ENCODE results near the gene LPIN1. TPM values are rescaled to one million over a fixed set of nuclear protein-coding genes. Genes with fewer than 3 reads are reported as not detected.

The LPIN1 gene
- total and polyA plus RNA-seq, 2 of the 8 experiments (the other 6 are each of a cell fraction or from before 2014, with no cell fraction given), result 4.3 to 9.8 TPM

DNA sequence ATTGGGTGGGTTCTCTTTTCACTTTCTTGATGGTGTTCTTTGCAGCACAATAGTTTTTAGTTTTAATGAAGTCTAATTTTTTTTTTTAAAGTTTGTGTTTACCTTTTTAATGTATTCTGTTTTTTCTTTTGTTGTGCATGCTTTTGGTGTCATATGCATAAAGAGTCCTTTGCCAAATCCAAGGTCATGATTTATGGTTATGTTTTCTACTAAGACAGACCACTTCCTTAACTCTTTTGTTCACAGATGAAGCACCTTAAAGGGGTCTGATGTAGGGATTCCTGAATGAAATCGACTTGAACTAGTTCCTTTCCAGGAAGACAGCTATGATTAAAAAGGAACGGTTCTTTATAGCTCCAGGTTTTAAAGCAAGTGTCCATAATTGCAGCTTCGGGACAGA lies 23.1 kb downstream of the LPIN1 start (continued):
- TF ChIP-seq, protein P1, sequence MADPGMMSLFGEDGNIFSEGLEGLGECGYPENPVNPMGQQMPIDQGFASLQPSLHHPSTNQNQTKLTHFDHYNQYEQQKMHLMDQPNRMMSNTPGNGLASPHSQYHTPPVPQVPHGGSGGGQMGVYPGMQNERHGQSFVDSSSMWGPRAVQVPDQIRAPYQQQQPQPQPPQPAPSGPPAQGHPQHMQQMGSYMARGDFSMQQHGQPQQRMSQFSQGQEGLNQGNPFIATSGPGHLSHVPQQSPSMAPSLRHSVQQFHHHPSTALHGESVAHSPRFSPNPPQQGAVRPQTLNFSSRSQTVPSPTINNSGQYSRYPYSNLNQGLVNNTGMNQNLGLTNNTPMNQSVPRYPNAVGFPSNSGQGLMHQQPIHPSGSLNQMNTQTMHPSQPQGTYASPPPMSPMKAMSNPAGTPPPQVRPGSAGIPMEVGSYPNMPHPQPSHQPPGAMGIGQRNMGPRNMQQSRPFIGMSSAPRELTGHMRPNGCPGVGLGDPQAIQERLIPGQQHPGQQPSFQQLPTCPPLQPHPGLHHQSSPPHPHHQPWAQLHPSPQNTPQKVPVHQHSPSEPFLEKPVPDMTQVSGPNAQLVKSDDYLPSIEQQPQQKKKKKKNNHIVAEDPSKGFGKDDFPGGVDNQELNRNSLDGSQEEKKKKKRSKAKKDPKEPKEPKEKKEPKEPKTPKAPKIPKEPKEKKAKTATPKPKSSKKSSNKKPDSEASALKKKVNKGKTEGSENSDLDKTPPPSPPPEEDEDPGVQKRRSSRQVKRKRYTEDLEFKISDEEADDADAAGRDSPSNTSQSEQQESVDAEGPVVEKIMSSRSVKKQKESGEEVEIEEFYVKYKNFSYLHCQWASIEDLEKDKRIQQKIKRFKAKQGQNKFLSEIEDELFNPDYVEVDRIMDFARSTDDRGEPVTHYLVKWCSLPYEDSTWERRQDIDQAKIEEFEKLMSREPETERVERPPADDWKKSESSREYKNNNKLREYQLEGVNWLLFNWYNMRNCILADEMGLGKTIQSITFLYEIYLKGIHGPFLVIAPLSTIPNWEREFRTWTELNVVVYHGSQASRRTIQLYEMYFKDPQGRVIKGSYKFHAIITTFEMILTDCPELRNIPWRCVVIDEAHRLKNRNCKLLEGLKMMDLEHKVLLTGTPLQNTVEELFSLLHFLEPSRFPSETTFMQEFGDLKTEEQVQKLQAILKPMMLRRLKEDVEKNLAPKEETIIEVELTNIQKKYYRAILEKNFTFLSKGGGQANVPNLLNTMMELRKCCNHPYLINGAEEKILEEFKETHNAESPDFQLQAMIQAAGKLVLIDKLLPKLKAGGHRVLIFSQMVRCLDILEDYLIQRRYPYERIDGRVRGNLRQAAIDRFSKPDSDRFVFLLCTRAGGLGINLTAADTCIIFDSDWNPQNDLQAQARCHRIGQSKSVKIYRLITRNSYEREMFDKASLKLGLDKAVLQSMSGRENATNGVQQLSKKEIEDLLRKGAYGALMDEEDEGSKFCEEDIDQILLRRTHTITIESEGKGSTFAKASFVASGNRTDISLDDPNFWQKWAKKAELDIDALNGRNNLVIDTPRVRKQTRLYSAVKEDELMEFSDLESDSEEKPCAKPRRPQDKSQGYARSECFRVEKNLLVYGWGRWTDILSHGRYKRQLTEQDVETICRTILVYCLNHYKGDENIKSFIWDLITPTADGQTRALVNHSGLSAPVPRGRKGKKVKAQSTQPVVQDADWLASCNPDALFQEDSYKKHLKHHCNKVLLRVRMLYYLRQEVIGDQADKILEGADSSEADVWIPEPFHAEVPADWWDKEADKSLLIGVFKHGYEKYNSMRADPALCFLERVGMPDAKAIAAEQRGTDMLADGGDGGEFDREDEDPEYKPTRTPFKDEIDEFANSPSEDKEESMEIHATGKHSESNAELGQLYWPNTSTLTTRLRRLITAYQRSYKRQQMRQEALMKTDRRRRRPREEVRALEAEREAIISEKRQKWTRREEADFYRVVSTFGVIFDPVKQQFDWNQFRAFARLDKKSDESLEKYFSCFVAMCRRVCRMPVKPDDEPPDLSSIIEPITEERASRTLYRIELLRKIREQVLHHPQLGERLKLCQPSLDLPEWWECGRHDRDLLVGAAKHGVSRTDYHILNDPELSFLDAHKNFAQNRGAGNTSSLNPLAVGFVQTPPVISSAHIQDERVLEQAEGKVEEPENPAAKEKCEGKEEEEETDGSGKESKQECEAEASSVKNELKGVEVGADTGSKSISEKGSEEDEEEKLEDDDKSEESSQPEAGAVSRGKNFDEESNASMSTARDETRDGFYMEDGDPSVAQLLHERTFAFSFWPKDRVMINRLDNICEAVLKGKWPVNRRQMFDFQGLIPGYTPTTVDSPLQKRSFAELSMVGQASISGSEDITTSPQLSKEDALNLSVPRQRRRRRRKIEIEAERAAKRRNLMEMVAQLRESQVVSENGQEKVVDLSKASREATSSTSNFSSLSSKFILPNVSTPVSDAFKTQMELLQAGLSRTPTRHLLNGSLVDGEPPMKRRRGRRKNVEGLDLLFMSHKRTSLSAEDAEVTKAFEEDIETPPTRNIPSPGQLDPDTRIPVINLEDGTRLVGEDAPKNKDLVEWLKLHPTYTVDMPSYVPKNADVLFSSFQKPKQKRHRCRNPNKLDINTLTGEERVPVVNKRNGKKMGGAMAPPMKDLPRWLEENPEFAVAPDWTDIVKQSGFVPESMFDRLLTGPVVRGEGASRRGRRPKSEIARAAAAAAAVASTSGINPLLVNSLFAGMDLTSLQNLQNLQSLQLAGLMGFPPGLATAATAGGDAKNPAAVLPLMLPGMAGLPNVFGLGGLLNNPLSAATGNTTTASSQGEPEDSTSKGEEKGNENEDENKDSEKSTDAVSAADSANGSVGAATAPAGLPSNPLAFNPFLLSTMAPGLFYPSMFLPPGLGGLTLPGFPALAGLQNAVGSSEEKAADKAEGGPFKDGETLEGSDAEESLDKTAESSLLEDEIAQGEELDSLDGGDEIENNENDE (IDR thresholded peaks at IDR 0.05; ENCODE audit: insufficient replicate concordance, low read length), result no peak
- no peak for TF ChIP-seq SP1 (IDR thresholded peaks at IDR 0.05; ENCODE audit: low read depth, low read length)
- no peak for TF ChIP-seq CBX5 (IDR thresholded peaks at IDR 0.05; ENCODE audit: low read depth, low read length)
- no peak for TF ChIP-seq CEBPB (IDR thresholded peaks at IDR 0.05; ENCODE audit: low read depth, low read length)
- no peak for TF ChIP-seq CHD2 (IDR thresholded peaks at IDR 0.05; ENCODE audit: low read length)
- no peak for TF ChIP-seq NANOG (IDR thresholded peaks at IDR 0.05; ENCODE audit: insufficient read depth, low read depth, low read length, poor library complexity, severe bottlenecking)
- no peak for TF ChIP-seq JUND (IDR thresholded peaks at IDR 0.05; ENCODE audit: low read length)

All from H1 (cell line).